ENCODE data around the gene IGF2.
A peak's percentile ranks its signal among the peaks of the same experiment; 100 is the strongest.

Gene IGF2

GRCh38 chr11:2153581-2154194, 14.5 kb upstream of the IGF2 start:
- DNase-seq = peak; percentile 24

GRCh38 chr11:2151500-2152257, 12.5 kb upstream of the IGF2 start:
- DNase-seq = peak; percentile 79

GRCh38 chr11:2149864-2150847, 11.0 kb upstream of the IGF2 start:
- DNase-seq = no peak

GRCh38 chr11:2149460-2149859, 10.3 kb upstream of the IGF2 start:
- no peak for DNase-seq

GRCh38 chr11:2148595-2148994, 9.4 kb upstream of the IGF2 start:
- DNase-seq = no peak

GRCh38 chr11:2147391-2147790, 8.2 kb upstream of the IGF2 start:
- no peak for DNase-seq

GRCh38 chr11:2146051-2146450, 6.9 kb upstream of the IGF2 start:
- no peak for DNase-seq

- no peak for DNase-seq
These were observed 5.5 kb upstream of the IGF2 start for GRCh38 chr11:2144544-2145248.

- no peak for DNase-seq
These were observed 4.8 kb upstream of the IGF2 start for GRCh38 chr11:2143799-2144543.

GRCh38 chr11:2143477-2143798, 4.2 kb upstream of the IGF2 start:
- no peak for DNase-seq

GRCh38 chr11:2142762-2143202, 3.6 kb upstream of the IGF2 start:
- DNase-seq = no peak

- no peak for DNase-seq
These were observed 3.1 kb upstream of the IGF2 start for GRCh38 chr11:2142300-2142759.

GRCh38 chr11:2140411-2141400, 1.5 kb upstream of the IGF2 start:
- DNase-seq = no peak

GRCh38 chr11:2139621-2140337, 590 bp upstream of the IGF2 start:
- DNase-seq = no peak

- no peak for DNase-seq
These were observed 612 bp downstream of the IGF2 start for GRCh38 chr11:2138431-2139122.

- no peak for DNase-seq
These were observed 1.1 kb downstream of the IGF2 start for GRCh38 chr11:2138068-2138430.

GRCh38 chr11:2137202-2138067, 1.8 kb downstream of the IGF2 start:
- no peak for DNase-seq

- no peak for DNase-seq
These were observed 2.3 kb downstream of the IGF2 start for GRCh38 chr11:2136952-2137201.
